NCI-H526 (cell line): Measurements from ENCODE around the gene CREBRF.
"Not testable (repeated sequence)": the region's sequence is repeated elsewhere in the genome, so short reads cannot be mapped to it uniquely, and the experiment has no call there.

Experiments used
- DNase-seq, 2 experiments: peaks; one replicate each; lab custom pipeline; 2025; lab: John Stamatoyannopoulos, UW

The CREBRF gene

DNA sequence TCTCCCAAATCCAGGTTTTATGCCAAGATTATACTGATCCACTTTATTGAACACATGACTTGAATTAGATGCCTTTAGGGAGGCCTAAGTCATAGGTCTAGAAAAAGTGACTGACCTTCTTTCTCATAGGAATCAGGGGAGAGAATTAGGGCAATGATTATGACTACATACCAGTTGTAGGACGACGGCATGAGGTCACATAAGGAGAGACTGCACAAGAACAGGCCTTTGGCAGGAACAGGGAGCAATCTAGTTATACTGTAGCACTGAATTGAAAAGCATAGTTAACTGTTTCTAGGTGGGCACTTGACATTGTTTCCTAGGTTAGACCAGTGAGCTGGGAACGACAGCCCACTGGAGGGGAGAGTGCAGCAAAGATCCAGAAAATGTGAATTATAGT, 22.7 kb downstream of the CREBRF start:
- DNase-seq, result no peak

DNA sequence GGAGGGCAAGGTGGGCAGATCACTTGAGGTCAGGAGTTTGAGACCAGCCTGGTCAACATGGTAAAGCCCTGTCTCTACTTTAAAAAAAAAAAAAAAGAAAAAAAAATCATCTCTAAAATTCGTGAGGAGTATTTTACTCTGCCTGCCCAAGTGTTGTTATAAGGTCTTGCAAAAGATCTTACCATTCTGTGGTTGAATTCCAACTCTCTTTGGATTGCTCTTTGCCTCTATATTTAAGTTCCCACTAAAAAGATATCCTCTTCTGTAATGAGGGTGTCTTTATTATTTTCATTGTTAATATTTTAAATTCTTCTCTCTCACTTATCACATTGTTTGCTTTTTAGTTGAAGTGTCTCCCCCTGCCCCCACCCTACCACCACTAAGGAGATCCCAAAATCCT, 33.4 kb downstream of the CREBRF start:
- no peak for DNase-seq

DNA sequence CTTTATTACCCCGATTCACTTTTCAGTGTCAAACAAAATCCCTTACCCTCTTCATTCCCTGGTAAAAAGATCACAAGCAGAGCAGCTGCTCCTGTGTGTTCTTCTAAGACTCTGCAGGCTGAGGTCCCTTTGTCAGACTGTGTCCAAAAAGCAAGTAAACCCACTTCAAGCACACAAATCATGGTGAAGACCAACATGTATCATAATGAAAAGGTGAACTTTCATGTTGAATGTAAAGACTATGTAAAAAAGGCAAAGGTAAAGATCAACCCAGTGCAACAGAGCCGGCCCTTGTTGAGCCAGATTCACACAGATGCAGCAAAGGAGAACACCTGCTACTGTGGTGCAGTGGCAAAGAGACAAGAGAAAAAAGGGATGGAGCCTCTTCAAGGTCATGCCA, 34.5 kb downstream of the CREBRF start:
- no peak for DNase-seq

DNA sequence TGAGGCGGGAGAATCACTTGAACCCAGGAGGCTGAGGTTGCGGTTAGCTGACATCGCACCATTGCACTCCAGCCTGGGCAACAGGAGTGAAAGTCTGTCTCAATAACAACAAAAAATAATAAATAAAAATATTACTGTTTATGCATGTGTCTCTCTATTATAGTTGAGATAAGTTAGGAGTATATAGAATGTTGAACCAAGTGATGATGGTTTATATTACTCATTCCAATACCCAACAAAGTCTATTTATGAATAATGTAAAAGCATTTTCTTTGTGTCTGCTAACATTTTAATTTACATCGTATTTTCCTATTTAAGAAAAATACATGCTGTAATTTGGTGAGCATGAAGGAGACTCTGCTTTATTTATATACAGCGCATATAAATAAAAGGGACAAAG, 35.8 kb downstream of the CREBRF start:
- no peak for DNase-seq

DNA sequence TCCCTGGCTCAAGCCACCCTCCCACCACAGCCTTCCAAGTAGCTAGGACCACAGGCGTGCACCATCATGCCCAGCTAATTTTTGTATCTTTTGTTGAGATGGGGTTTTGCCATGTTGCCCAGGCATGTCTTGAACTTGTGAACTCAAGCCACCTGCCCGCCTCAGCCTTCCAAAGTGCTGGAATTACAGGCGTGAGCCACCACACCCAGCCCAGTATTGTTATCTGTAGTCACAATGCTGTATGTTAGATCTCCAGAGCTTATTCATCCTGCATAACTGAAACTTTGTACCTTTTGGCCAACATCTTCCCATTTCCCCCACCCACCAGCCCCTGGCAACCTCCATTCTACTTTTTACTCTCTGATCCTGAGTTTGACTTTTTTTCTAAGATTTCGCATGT, 37.5 kb downstream of the CREBRF start:
- no peak for DNase-seq

DNA sequence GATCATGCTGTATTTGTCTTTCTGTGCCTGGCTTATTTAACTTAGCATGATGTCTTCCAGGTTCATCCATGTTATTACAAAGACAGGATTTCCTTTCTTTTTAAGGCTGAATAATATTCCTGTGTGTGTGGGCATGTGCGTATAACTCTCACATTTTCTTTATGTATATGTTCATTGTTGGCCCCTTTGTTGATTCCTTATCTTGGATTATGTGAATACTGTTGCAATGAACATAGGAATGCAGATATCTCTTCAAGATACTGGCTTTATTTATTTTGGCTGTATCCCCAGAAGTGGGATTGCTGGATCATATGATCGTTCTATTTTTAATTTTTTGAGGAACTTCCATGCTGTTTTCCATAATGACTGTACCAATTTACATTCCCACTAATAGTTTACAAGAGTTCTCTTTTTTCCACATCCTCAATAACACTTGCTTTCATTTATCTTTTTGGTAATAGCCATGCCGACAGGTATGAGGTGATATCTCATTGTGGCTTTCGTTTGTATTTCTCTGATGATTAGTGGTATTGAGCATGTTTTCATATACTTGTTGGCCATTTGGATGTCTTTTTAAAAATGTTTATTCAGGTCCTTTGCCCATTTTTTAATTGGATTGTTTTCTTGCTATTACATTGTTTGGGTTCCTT, 38.0 kb downstream of the CREBRF start:
- no peak for DNase-seq

GRCh38 chr5:173098787-173099186, 42.6 kb downstream of the CREBRF start:
- DNase-seq, result no peak

DNA sequence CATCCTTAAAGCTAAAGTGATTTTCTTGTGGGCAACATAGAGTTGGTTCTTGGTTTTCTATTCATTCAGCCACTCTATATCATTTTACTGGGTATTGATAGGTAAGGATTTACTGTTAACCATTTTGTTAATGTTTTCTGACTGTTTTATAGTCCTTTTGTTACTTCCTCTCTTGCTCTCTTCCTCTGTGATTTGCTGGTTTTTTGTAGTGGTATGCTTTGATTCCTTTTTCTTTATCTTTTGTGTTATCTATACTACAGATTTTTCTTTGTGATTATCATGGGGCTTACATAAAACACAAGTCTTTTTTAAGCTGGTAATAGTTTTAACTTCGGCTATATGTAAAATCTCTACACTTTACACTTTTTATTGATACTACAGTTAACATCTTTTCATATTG, 43.3 kb downstream of the CREBRF start:
- DNase-seq, result no peak

- no peak for DNase-seq
Measured at GRCh38 chr5:173101245-173101644, 45.1 kb downstream of the CREBRF start.

GRCh38 chr5:173103411-173103810, 47.3 kb downstream of the CREBRF start:
- DNase-seq, result no peak

DNA sequence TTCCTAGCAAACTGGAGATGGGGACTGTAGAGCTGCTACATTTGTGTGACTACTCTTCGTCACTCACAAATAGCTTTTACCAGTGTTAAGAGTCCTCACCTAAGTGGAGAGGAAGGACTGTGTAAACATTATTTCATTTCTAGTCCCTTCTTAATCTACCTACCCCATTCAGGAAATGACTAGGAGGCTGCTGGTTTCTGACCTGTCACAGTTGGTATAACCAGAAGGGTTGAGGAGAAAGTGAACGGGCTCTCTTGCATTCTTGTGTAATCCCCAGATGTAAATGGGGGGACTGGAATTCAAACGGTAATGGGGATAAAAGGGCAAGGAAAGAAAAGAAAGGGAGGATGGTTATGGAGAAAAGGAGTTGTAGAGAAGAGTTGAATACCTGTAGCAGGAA, 52.8 kb downstream of the CREBRF start:
- no peak for DNase-seq

GRCh38 chr5:173114536-173114935, 58.4 kb downstream of the CREBRF start:
- no peak for DNase-seq

DNA sequence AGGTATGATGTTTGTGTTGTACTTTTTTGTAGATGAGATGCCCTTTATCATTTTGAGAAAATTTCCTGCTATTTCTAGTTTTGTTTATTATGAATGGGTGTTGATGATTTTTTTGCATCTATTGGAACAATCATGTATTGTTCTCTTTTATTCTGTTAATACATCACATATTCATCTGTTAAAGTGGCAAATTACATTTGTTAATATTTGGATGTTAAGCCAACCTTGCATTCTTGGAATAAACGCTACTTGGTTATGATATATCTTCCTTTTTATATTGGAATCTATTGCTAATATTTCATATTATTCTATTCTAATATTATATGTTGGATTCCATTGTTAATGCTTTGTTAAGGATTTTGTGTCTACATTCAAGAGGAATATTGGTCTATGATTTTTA, 63.6 kb downstream of the CREBRF start:
- no peak for DNase-seq

- DNase-seq, result no peak
Measured at GRCh38 chr5:173123416-173123815, 67.3 kb downstream of the CREBRF start.

- not testable (repeated sequence) for DNase-seq
Measured at GRCh38 chr5:173132166-173132565, 76.0 kb downstream of the CREBRF start.

GRCh38 chr5:173138707-173139106, 82.6 kb downstream of the CREBRF start:
- peak in 1 of 2 experiments; percentile 31 for DNase-seq

DNA sequence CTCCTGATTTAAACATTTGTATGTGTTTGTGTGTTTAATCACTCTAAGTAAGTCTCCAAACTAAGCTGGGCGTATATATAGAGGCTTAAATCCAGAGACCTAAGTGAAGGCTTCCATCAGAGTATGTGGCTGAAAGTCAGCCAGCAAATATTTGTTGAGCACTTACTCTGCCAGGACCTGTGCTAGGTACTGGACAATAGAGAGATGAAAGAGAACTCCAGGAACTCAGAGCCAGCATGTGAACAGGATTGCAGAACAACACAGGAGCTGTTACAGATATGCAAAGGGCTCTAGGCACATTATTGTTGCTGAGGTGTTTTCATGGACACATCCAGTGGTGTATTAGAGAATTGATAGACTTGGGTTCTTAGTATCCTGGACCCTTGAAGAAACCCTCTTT, 83.5 kb downstream of the CREBRF start:
- peak in 1 of 2 experiments; percentile 7 for DNase-seq

GRCh38 chr5:173140769-173141168, 84.6 kb downstream of the CREBRF start:
- DNase-seq, result no peak

DNA sequence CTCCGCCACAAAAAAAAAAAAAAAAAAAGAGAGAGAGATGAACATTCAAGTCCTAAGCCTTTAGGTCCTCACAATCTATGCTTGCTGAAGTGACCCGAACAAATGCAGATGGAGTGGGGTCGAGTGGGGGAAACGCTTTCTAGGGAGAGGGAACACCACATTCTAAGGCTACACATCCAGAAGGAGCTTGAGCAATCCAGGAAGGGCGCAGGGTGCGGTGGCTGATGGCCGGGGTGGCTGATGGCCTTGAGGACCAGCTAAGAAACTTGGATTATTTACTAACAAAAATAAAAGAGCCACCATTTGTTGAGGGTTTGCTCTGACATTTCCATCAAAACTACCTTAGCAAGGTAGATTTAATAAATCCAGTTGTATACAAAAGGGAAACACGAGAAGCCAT, 87.4 kb downstream of the CREBRF start:
- no peak for DNase-seq

- DNase-seq, result peak; percentile 86 to 96
Measured at GRCh38 chr5:173144200-173145176, 88.3 kb downstream of the CREBRF start, which contains the start of gene BNIP1. Gene BNIP1, plus strand, starts transcription at chr5:173144531. Its CDS starts 15 bp downstream, at chr5:173144546.

- no peak for DNase-seq
Measured at GRCh38 chr5:173148354-173148753, 92.2 kb downstream of the CREBRF start.

GRCh38 chr5:173152547-173152946, 96.4 kb downstream of the CREBRF start:
- DNase-seq, result no peak

DNA sequence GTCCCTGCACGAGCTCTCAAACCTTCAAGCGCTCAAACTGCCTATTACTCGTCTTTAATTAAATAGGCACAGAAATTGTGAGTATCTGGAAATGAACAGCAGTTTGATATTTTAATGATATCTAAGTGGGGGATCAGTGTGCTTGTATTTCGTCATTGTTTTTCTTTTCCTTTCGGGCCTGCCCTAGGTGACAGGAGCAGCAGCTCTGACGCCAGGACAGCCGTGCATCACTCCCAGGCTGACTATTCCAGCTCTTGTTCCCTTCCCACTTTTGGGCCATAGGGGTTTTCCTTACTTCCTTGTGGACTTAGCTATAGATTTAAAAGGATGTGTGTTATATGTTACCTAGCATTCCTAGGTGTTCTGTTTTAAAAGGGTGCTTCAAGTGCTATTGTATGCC, 97.7 kb downstream of the CREBRF start:
- DNase-seq, result no peak
